Stimulated activated CD8-positive, alpha-beta memory T cell treated with anti-CD3 and anti-CD28 coated beads, Interleukin-15, amount 100 ng/mL, for 48 hours (primary cell): Measurements from ENCODE around the gene DNAH6.
"Not testable (repeated sequence)": the region's sequence is repeated elsewhere in the genome, so short reads cannot be mapped to it uniquely, and the experiment has no call there.

Experiments used
- DNase-seq, 2 donors: peaks; one replicate each; pipeline ENCODE4 v3.0.0-alpha.2; 2020; ENCODE audit warnings: low read depth in 2 of 2

DNAH6 gene

GRCh38 chr2:84516234-84516986 is at the start of gene DNAH6:
Gene DNAH6, plus strand, starts transcription at chr2:84516498. Its CDS starts 1,329 bp downstream, at chr2:84517827.
- peak; percentile 73 to 74 for DNase-seq

GRCh38 chr2:84467389-84467788 is 48.9 kb upstream of the DNAH6 start:
- no peak for DNase-seq

- not testable (repeated sequence) for DNase-seq
Observed at GRCh38 chr2:84472423-84472822, 43.9 kb upstream of the DNAH6 start.

GRCh38 chr2:84472856-84473565 is 43.3 kb upstream of the DNAH6 start:
- no peak for DNase-seq

GRCh38 chr2:84474176-84474575 is 42.1 kb upstream of the DNAH6 start:
- DNase-seq, result no peak

- DNase-seq, result no peak
Observed at GRCh38 chr2:84477886-84478285, 38.4 kb upstream of the DNAH6 start.

- DNase-seq, result no peak
Observed at GRCh38 chr2:84478867-84479266, 37.4 kb upstream of the DNAH6 start.

- DNase-seq, result no peak
Observed at GRCh38 chr2:84481702-84482101, 34.6 kb upstream of the DNAH6 start.

- DNase-seq, result no peak
Observed at GRCh38 chr2:84482603-84483002, 33.7 kb upstream of the DNAH6 start.

- DNase-seq, result no peak
Observed at GRCh38 chr2:84483320-84483719, 33.0 kb upstream of the DNAH6 start.

GRCh38 chr2:84486441-84487115 is 29.7 kb upstream of the DNAH6 start:
- DNase-seq, result no peak

- no peak for DNase-seq
Observed at GRCh38 chr2:84487298-84487996, 28.9 kb upstream of the DNAH6 start.

GRCh38 chr2:84491256-84491655 is 25.0 kb upstream of the DNAH6 start:
- DNase-seq, result no peak

GRCh38 chr2:84491741-84492140 is 24.6 kb upstream of the DNAH6 start:
- no peak for DNase-seq

- DNase-seq, result no peak
Observed at GRCh38 chr2:84492571-84492970, 23.7 kb upstream of the DNAH6 start.

- DNase-seq, result no peak
Observed at GRCh38 chr2:84493514-84493913, 22.8 kb upstream of the DNAH6 start.

- no peak for DNase-seq
Observed at GRCh38 chr2:84494070-84494469, 22.2 kb upstream of the DNAH6 start.

GRCh38 chr2:84495539-84496146 is 20.7 kb upstream of the DNAH6 start:
- no peak for DNase-seq

- DNase-seq, result no peak
Observed at GRCh38 chr2:84496386-84496785, 19.9 kb upstream of the DNAH6 start.

- no peak for DNase-seq
Observed at GRCh38 chr2:84497285-84497684, 19.0 kb upstream of the DNAH6 start.

- DNase-seq, result no peak
Observed at GRCh38 chr2:84498150-84498799, 18.0 kb upstream of the DNAH6 start.
